OCI-M2 (cell line): ENCODE measurements around the gene WDR41.
"Not testable (repeated sequence)": the region's sequence is repeated elsewhere in the genome, so short reads cannot be mapped to it uniquely, and the experiment has no call there.

Experiments used
- DNase-seq: peaks from one replicate; lab custom pipeline; 2025; ENCODE audit not compliant: unreplicated experiment; lab: John Stamatoyannopoulos, UW

WDR41 gene

GRCh38 chr5:77491783-77492652 lies at the start of gene WDR41:
Gene WDR41 (minus strand): TSS chr5:77492316. CDS start chr5:77492220, 96 bp downstream.
- peak; percentile 73 for DNase-seq

GRCh38 chr5:77531297-77531696 lies 39.2 kb upstream of the WDR41 start:
- DNase-seq: no peak

- DNase-seq: no peak
Measured at GRCh38 chr5:77518304-77518703, 26.2 kb upstream of the WDR41 start.

- DNase-seq: no peak
Measured at GRCh38 chr5:77514457-77514856, 22.3 kb upstream of the WDR41 start.

- DNase-seq: no peak
Measured at GRCh38 chr5:77513321-77513720, 21.2 kb upstream of the WDR41 start.

GRCh38 chr5:77501132-77501531 lies 9.0 kb upstream of the WDR41 start:
- DNase-seq: not testable (repeated sequence)

GRCh38 chr5:77499973-77500372 lies 7.9 kb upstream of the WDR41 start:
- DNase-seq: no peak

GRCh38 chr5:77499441-77499840 lies 7.3 kb upstream of the WDR41 start:
- DNase-seq: no peak

- no peak for DNase-seq
Measured at GRCh38 chr5:77498952-77499351, 6.8 kb upstream of the WDR41 start.

- no peak for DNase-seq
Measured at GRCh38 chr5:77494935-77495334, 2.8 kb upstream of the WDR41 start.

- DNase-seq: no peak
Measured at GRCh38 chr5:77492653-77493000, 511 bp upstream of the WDR41 start.

GRCh38 chr5:77490741-77491344 lies 1.3 kb downstream of the WDR41 start:
- DNase-seq: not testable (repeated sequence)

GRCh38 chr5:77486344-77486962 lies 5.7 kb downstream of the WDR41 start:
- DNase-seq: no peak

GRCh38 chr5:77483682-77484081 lies 8.4 kb downstream of the WDR41 start:
- no peak for DNase-seq

GRCh38 chr5:77475041-77475440 lies 17.1 kb downstream of the WDR41 start:
- DNase-seq: not testable (repeated sequence)

- not testable (repeated sequence) for DNase-seq
Measured at GRCh38 chr5:77468875-77469274, 23.2 kb downstream of the WDR41 start.

- DNase-seq: no peak
Measured at GRCh38 chr5:77463905-77464304, 28.2 kb downstream of the WDR41 start.

GRCh38 chr5:77461287-77461686 lies 30.8 kb downstream of the WDR41 start:
- no peak for DNase-seq

- no peak for DNase-seq
Measured at GRCh38 chr5:77454123-77454522, 38.0 kb downstream of the WDR41 start.

- no peak for DNase-seq
Measured at GRCh38 chr5:77452351-77452750, 39.8 kb downstream of the WDR41 start.

GRCh38 chr5:77449981-77450380 lies 42.1 kb downstream of the WDR41 start:
- no peak for DNase-seq

GRCh38 chr5:77449277-77449676 lies 42.8 kb downstream of the WDR41 start:
- DNase-seq: peak; percentile 4
